GM20000 (cell line): ENCODE results near the gene COL2A1.

Experiments used
- DNase-seq: peaks from one replicate; pipeline ENCODE4 v3.0.0; 2012; ENCODE audit warnings: low spot score
- CTCF ChIP-seq: IDR thresholded peaks from 2 replicates; pipeline ENCODE4 v1.5.1; 2012; ENCODE audit warnings: mild to moderate bottlenecking, control low read depth; ENCODE audit errors: extremely low read depth, missing control alignments

The COL2A1 gene

DNA sequence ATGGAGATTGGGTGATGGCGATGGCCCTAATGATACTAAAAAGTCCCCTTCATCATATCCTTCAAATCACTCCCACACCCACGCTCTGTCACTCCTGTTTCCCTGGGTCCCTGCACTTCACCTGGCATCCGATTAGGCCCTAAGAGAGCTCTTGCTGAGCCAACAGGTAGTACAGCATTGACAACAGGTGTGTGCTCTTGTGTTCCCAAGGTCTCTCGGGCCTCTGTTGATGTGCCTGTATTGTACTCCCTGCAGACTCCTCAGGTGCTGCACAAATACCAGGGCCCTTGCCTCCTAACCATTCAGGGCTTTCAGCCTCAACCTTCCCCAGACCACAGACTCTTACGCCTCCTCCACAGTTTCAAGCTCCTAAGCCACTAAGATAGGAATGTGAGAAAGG, 73.6 kb downstream of the COL2A1 start:
- DNase-seq: no peak
- TF ChIP-seq CTCF: no peak

- no peak for TF ChIP-seq CTCF
- DNase-seq: no peak
Measured at GRCh38 chr12:47927346-47927745, 76.9 kb downstream of the COL2A1 start.
